Hepatocyte (in vitro differentiated cells): ENCODE measurements around the gene MUC6.

ENCODE experiments used
- CTCF ChIP-seq: fragments of 200-600 bp; sonication (generic); IDR thresholded peaks from 2 replicates; pipeline ENCODE4 v1.5.1; 2016; ENCODE audit warnings: antibody characterized with exemption, mild to moderate bottlenecking; ENCODE audit not compliant: poor library complexity
- EZH2 ChIP-seq: fragments of 200-600 bp; sonication (generic); IDR thresholded peaks from 2 replicates; pipeline ENCODE4 v1.6.1; 2016; ENCODE audit warnings: antibody characterized with exemption, mild to moderate bottlenecking, borderline replicate concordance

GRCh38 chr11:1039481-1040427, 3.2 kb upstream of the MUC6 start:
- TF ChIP-seq CTCF (no peak), EZH2 (no peak)
